Lower lobe of right lung (tissue), 2 donors: ENCODE results near the gene DHX35. TPM values are rescaled to one million over a fixed set of nuclear protein-coding genes. Genes with fewer than 3 reads are reported as not detected.

ENCODE experiments used
- ATAC-seq, 2 donors: fragments of 200-7000 bp; cut with Tn5 transposase; one replicate each; pipeline ENCODE4 v1.9.1; 2020 to 2022; ENCODE audit warnings: mild to moderate bottlenecking in 2 of 2, moderate library complexity in 2 of 2
- DNase-seq: peaks from one replicate; pipeline ENCODE4 v3.0.0-alpha.2; 2020
- H3K27ac ChIP-seq: fragments of 200-600 bp; one replicate; pipeline ENCODE4 v1.8.0; 2022
- H3K27me3 ChIP-seq: fragments of 200-600 bp; one replicate; pipeline ENCODE4 v1.8.0; 2022; ENCODE audit warnings: low read depth
- H3K36me3 ChIP-seq: fragments of 200-600 bp; one replicate; pipeline ENCODE4 v1.8.0; 2022; ENCODE audit warnings: mild to moderate bottlenecking
- H3K4me1 ChIP-seq: fragments of 200-600 bp; one replicate; pipeline ENCODE4 v1.8.0; 2022
- H3K4me3 ChIP-seq: fragments of 200-600 bp; one replicate; pipeline ENCODE4 v1.8.0; 2022; ENCODE audit warnings: mild to moderate bottlenecking
- H3K9me3 ChIP-seq: fragments of 200-600 bp; one replicate; pipeline ENCODE4 v1.8.0; 2022
- intact Hi-C: fragments of 100-400 bp; cut with DNase I; formaldehyde crosslinking; loops from one replicate; pipeline ENCODE4 v1.11.0; 2022
- total RNA-seq: library from RNA; stranded (reverse); fragmentation: NEBNext Ultra II Directional; extraction: Animal tissue kit (Norgen Biotek cat#: 25700); gene quantifications from one replicate; pipeline ENCODE4 v1.2.1, GENCODE V29; 2021
- TF ChIP-seq, protein P1 (sequence below): fragments of 200-600 bp; IDR thresholded peaks from one replicate; pipeline ENCODE4 v1.8.0; 2022; ENCODE audit warnings: antibody characterized with exemption, mild to moderate bottlenecking
- donor health status: DM: no; HTN: yes; CAD: no; lungs with severe emphysema.

Gene DHX35
- total RNA-seq, 1 donor from 2014 or later, result 10.5 TPM

GRCh38 chr20:39025883-39026282 is 63.7 kb downstream of the DHX35 start:
- TF ChIP-seq, protein P1, sequence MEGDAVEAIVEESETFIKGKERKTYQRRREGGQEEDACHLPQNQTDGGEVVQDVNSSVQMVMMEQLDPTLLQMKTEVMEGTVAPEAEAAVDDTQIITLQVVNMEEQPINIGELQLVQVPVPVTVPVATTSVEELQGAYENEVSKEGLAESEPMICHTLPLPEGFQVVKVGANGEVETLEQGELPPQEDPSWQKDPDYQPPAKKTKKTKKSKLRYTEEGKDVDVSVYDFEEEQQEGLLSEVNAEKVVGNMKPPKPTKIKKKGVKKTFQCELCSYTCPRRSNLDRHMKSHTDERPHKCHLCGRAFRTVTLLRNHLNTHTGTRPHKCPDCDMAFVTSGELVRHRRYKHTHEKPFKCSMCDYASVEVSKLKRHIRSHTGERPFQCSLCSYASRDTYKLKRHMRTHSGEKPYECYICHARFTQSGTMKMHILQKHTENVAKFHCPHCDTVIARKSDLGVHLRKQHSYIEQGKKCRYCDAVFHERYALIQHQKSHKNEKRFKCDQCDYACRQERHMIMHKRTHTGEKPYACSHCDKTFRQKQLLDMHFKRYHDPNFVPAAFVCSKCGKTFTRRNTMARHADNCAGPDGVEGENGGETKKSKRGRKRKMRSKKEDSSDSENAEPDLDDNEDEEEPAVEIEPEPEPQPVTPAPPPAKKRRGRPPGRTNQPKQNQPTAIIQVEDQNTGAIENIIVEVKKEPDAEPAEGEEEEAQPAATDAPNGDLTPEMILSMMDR, result no peak
- intact Hi-C loops, result no loop called here
- no peak for DNase-seq
- H3K4me3 ChIP-seq, result no peak overlapping the region
- no peak for ATAC-seq
- peaks cover 79% of the 10 kb centered on the region for H3K36me3 ChIP-seq
- no peak overlapping the region for H3K27ac ChIP-seq
- no peaks in the 10 kb centered on the region for H3K9me3 ChIP-seq
- no peaks in the 10 kb centered on the region for H3K4me1 ChIP-seq
- H3K27me3 ChIP-seq, result no peaks in the 10 kb centered on the region

DNA sequence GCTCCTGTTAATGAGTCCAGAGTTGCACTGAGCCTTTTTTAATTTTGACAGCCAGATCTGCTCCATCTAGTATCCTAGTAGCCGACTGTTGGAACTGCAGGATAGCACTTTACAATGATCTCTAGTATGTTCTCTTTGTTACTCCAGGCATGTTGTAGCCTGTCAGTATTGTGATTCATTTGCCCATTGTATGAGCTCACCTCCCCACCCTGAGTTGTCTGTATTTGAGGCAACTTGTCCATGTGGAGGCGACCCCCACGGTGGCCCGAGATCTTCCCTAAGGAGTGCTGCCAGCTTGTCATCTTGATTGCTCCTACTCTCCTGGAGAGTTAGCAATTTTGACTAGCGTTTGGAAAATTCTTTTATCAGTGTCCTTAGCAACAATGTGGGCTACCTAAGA is 67.2 kb downstream of the DHX35 start:
- DNase-seq, result no peak
- no peaks in the 10 kb centered on the region for H3K4me1 ChIP-seq
- no peak for ATAC-seq
- H3K27ac ChIP-seq, result no peak overlapping the region
- no peaks in the 10 kb centered on the region for H3K9me3 ChIP-seq
- intact Hi-C loops, result no loop called here
- H3K4me3 ChIP-seq, result no peak overlapping the region
- TF ChIP-seq, protein P1, result no peak
- H3K36me3 ChIP-seq, result peaks cover 76% of the 10 kb centered on the region
- no peaks in the 10 kb centered on the region for H3K27me3 ChIP-seq

DNA sequence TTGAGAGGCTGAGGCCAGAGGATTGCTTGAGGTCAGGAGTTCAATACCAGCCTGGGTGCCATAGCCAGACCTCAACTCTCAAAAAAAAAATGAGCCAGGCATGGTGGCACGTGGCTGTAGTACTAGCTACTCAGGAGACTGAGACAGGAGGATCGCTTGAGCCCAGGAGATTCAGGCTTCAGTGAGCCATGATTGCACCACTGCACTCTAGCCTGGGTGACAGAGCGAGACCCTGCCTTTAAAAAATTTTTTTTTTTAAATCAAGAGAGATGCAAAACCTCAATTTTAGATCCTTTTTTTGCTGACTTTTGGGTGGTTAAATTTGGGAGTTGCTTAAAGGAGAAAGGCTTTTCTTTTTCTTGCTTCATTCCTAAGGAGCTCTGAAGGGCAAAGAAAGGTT is 70.9 kb downstream of the DHX35 start:
- no peak overlapping the region for H3K27ac ChIP-seq
- H3K36me3 ChIP-seq, result peaks cover 83% of the 10 kb centered on the region
- TF ChIP-seq, protein P1, result no peak

DNA sequence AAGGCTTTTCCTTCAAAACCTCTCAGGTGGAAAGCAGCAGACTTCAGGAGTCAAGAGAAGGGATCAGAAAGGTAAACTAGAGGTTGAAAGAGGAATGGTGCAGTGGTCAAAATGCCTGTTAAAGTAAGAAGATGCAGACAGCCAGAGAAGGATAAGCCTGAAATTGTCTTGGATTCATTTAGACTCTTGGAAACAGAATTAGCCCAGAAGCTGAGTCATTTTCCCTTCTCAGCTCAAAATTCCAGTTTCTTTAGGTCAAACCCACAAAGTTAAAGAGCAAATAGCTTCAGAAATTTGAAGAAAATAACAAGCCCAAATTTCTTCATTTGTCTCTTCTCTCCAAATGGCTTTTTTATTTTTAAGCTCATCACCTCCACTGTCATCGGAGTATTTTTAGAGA is 73.9 kb downstream of the DHX35 start:
- Histone ChIP-seq H3K36me3 (peaks cover 95% of the 10 kb centered on the region), H3K27ac (no peak overlapping the region), H3K4me3 (no peak overlapping the region), H3K9me3 (no peaks in the 10 kb centered on the region), H3K4me1 (no peaks in the 10 kb centered on the region), H3K27me3 (no peaks in the 10 kb centered on the region)
- ATAC-seq, result no peak
- TF ChIP-seq, protein P1, result no peak
- intact Hi-C loops, result no loop called here
- DNase-seq, result no peak

More for the DNA sequence above, 70.9 kb downstream of the DHX35 start:
- H3K4me3 ChIP-seq, result no peak overlapping the region
- no peaks in the 10 kb centered on the region for H3K9me3 ChIP-seq
- no peak for ATAC-seq
- H3K27me3 ChIP-seq, result no peaks in the 10 kb centered on the region
- DNase-seq, result no peak
- intact Hi-C loops, result no loop called here
- H3K4me1 ChIP-seq, result no peaks in the 10 kb centered on the region

DNA sequence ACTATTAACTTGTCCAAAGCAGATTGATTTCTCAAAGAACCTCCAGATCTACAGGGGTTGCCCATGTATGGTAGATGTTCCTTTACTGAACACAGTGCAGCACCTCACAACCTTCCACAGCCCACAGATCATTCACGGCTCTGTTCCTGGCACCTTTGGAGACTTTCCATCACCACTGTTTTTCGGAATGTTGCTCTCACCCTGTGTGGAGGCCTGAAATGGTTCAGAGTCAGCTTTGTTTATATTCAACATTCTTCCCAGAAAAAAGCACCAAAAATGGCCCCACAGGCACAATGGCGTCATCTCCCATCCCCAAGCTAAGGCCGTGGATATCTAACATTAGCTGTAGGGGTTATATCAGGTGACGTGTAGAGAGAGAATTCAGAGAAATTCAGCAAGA is 74.7 kb downstream of the DHX35 start:
- H3K9me3 ChIP-seq, result no peaks in the 10 kb centered on the region
- no peaks in the 10 kb centered on the region for H3K27me3 ChIP-seq
- TF ChIP-seq, protein P1, result no peak
- peaks cover 94% of the 10 kb centered on the region for H3K36me3 ChIP-seq
- no peak overlapping the region for H3K27ac ChIP-seq
- H3K4me3 ChIP-seq, result no peak overlapping the region
- intact Hi-C loops, result no loop called here
- H3K4me1 ChIP-seq, result no peaks in the 10 kb centered on the region
- ATAC-seq (no peak), DNase-seq (no peak)

- Histone ChIP-seq H3K4me1 (no peaks in the 10 kb centered on the region), H3K4me3 (no peak overlapping the region), H3K27ac (no peak overlapping the region), H3K9me3 (no peaks in the 10 kb centered on the region), H3K27me3 (no peaks in the 10 kb centered on the region), H3K36me3 (peaks cover 93% of the 10 kb centered on the region)
- no peak for DNase-seq
- no peak for ATAC-seq
- TF ChIP-seq, protein P1, result no peak
- intact Hi-C loops, result no loop called here
These were observed 75.9 kb downstream of the DHX35 start for GRCh38 chr20:39038047-39038446.
